HG02798 (cell line): ENCODE measurements around the gene SIRT5.
A peak's percentile ranks its signal among the peaks of the same experiment; 100 is the strongest.

Experiments used
- ATAC-seq: cut with Tn5 transposase; IDR thresholded peaks from one replicate; pipeline ENCODE4 v1.9.1; 2021; ENCODE audit warnings: mild to moderate bottlenecking; ENCODE audit not compliant: unreplicated experiment, poor library complexity

The SIRT5 gene

GRCh38 chr6:13574571-13575376, at the start of gene SIRT5:
Gene SIRT5, plus strand, starts transcription at chr6:13574601. Its CDS starts 9,510 bp downstream, at chr6:13584111.
- peak; percentile 69 for ATAC-seq

GRCh38 chr6:13524801-13525508, 49.4 kb upstream of the SIRT5 start:
- ATAC-seq: no peak

GRCh38 chr6:13526357-13526726, 48.1 kb upstream of the SIRT5 start:
- no peak for ATAC-seq

- ATAC-seq: peak; percentile 81
Observed at GRCh38 chr6:13526727-13527670, 47.4 kb upstream of the SIRT5 start.

GRCh38 chr6:13527671-13528056, 46.7 kb upstream of the SIRT5 start:
- ATAC-seq: no peak

- no peak for ATAC-seq
Observed at GRCh38 chr6:13528232-13528631, 46.2 kb upstream of the SIRT5 start.

- no peak for ATAC-seq
Observed at GRCh38 chr6:13528777-13529343, 45.5 kb upstream of the SIRT5 start.

GRCh38 chr6:13531956-13532355, 42.4 kb upstream of the SIRT5 start:
- no peak for ATAC-seq

- ATAC-seq: no peak
Observed at GRCh38 chr6:13534536-13534935, 39.9 kb upstream of the SIRT5 start.

GRCh38 chr6:13535306-13535705, 39.1 kb upstream of the SIRT5 start:
- ATAC-seq: no peak

GRCh38 chr6:13536796-13537526, 37.4 kb upstream of the SIRT5 start:
- ATAC-seq: no peak

- no peak for ATAC-seq
Observed at GRCh38 chr6:13537527-13537897, 36.9 kb upstream of the SIRT5 start.

- no peak for ATAC-seq
Observed at GRCh38 chr6:13538084-13538483, 36.3 kb upstream of the SIRT5 start.

GRCh38 chr6:13538600-13538999, 35.8 kb upstream of the SIRT5 start:
- ATAC-seq: no peak

GRCh38 chr6:13539572-13539971, 34.8 kb upstream of the SIRT5 start:
- ATAC-seq: no peak

GRCh38 chr6:13541496-13541895, 32.9 kb upstream of the SIRT5 start:
- no peak for ATAC-seq

GRCh38 chr6:13544454-13545186, 29.8 kb upstream of the SIRT5 start:
- ATAC-seq: no peak

- ATAC-seq: no peak
Observed at GRCh38 chr6:13545885-13546284, 28.5 kb upstream of the SIRT5 start.
